ENCODE measurements around the gene CASZ1.

CASZ1 gene

DNA sequence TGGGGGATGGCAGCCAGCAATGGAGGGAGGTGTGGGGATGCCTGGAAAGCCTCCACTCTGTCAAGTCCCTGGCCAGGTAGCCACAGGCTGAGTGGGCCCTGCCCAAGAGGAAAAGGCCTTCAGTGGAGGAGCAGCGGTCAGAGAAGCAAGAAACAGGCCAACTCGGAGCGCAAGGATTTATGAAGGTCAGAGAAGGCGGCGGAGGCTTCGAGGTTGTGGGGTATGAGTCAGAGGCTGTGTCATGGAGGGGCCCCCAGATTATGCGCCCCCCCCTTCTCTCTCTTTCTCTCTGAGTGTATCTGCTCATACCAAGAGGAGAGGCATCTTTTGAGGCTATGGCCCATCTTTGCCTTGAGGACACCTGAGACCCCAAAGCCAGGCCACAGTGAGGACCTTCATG lies 99.5 kb downstream of the CASZ1 start:
- Histone ChIP-seq H3K23ac (ENCODE audit: low read length in 2 of 2) (no peak overlapping the region), H3K79me1 (replicated peaks; ENCODE audit: low read length, poor library complexity, severe bottlenecking) (no peaks in the 10 kb centered on the region), H3K36me3 (ENCODE audit: control insufficient read depth in 1 of 2, insufficient read depth in 2 of 2, low read depth in 1 of 2, low read length in 2 of 2) (no peaks in the 10 kb centered on the region), H2BK12ac (ENCODE audit: low read length in 2 of 2) (no peak overlapping the region), H3K4ac (ENCODE audit: low read depth in 1 of 2, low read length in 2 of 2) (no peak overlapping the region), H3K9me3 (ENCODE audit: control insufficient read depth, low read length) (no peaks in the 10 kb centered on the region), H3K27me3 (ENCODE audit: control insufficient read depth in 1 of 2, insufficient read depth in 1 of 2, low read length in 2 of 2) (peaks cover 43 to 70% of the 10 kb centered on the region in 2 experiments), H2BK15ac (ENCODE audit: low read depth, poor library complexity, severe bottlenecking) (no peak overlapping the region), H2AK5ac (ENCODE audit: low read length, severe bottlenecking) (no peak overlapping the region), H4K91ac (ENCODE audit: low read length) (no peak overlapping the region), H2AFZ (ENCODE audit: low read depth, low read length) (no peak overlapping the region), H3K4me3 (ENCODE audit: insufficient read depth in 1 of 2, low read depth in 1 of 2, low read length in 2 of 2) (no peak overlapping the region), H3K14ac (ENCODE audit: low read length in 2 of 2) (no peak overlapping the region), H3K4me1 (ENCODE audit: control insufficient read depth, insufficient read depth, low read depth, low read length) (peaks cover 14% of the 10 kb centered on the region), H3K27ac (ENCODE audit: low read length, poor library complexity, severe bottlenecking) (no peak overlapping the region), H2BK120ac (ENCODE audit: low read depth, low read length) (no peak overlapping the region), H4K8ac (ENCODE audit: low read length) (no peak overlapping the region), H3K9ac (ENCODE audit: low read length) (no peak overlapping the region), H3K4me2 (ENCODE audit: low read length, poor library complexity, severe bottlenecking) (no peak overlapping the region), H2BK5ac (ENCODE audit: low read depth, low read length, poor library complexity, severe bottlenecking) (no peak overlapping the region), H3K18ac (ENCODE audit: low read depth in 1 of 2, low read length in 2 of 2) (no peak overlapping the region)
- peak; percentile 25 for DNase-seq
- WGBS, result 64% methylated on average over 6 of the region's 7 CpGs

DNA sequence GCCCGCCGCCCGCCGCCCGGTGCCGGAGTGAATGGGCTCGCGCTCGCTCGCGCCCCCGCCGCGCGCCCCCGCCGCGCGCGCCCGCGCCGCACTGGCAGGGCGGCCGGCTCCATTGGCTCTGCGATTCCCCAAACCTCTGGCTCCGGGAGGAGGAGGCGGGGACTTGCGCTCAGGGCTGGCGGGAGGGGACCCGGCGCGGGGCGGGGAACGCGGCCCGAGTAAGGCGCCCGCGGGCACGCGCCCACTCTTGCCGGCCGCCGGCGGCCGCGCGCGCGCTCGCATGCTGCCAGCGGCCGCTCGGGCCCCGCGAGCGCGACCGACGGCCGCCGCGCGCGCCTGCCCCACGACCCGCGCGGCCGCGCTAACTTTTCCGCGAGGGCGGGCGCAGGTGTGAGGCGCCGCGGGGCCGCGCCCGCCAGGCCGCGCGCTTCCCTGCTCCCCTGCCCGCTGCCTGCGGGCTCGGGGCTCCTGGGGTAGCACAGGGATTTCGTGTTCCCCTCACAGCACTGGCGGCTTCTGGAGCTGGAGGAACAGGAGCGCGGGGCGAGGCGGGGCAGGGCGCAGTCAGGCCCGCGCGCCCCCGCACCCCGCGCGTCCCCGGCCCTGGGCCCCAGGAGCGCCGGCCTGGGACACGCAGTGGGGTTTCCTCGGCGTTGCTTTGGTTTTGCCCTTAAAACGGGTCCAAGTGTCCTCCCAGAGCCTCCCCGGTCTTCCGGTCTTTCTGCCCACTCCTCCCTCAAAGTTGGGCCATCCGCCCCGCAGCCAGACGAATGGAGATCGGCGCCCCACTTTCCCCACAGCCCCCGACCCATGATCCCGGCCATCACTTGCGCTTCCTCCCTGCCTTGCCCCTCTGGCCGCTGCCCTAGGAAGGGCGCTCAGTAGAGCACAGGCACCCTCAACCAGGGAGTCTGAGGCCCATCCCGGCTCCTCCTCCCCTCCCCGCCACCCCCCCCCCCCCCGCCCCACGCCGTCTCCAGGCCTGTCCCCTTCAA lies 101.5 kb downstream of the CASZ1 start:
- no peak overlapping the region for H3K27ac ChIP-seq (ENCODE audit: low read length, poor library complexity, severe bottlenecking)
- H2BK120ac ChIP-seq (ENCODE audit: low read depth, low read length), result no peak overlapping the region
- no peaks in the 10 kb centered on the region for H3K36me3 ChIP-seq (ENCODE audit: control insufficient read depth in 1 of 2, insufficient read depth in 2 of 2, low read depth in 1 of 2, low read length in 2 of 2)
- no peak overlapping the region for H3K4ac ChIP-seq (ENCODE audit: low read depth in 1 of 2, low read length in 2 of 2)
- peak overlapping the region; percentile 62 for H2AFZ ChIP-seq (ENCODE audit: low read depth, low read length)
- H4K8ac ChIP-seq (ENCODE audit: low read length), result no peak overlapping the region
- no peak overlapping the region for H3K14ac ChIP-seq (ENCODE audit: low read length in 2 of 2)
- peak; percentile 79 for DNase-seq
- peak overlapping the region in 1 of 2 experiments; percentile 80 for H3K23ac ChIP-seq (ENCODE audit: low read length in 2 of 2)
- no peak overlapping the region for H3K9ac ChIP-seq (ENCODE audit: low read length)
- peaks cover 27 to 50% of the 10 kb centered on the region in 2 experiments for H3K27me3 ChIP-seq (ENCODE audit: control insufficient read depth in 1 of 2, insufficient read depth in 1 of 2, low read length in 2 of 2)
- H4K91ac ChIP-seq (ENCODE audit: low read length), result no peak overlapping the region
- H3K4me2 ChIP-seq (ENCODE audit: low read length, poor library complexity, severe bottlenecking), result peak overlapping the region; percentile 97
- H3K18ac ChIP-seq (ENCODE audit: low read depth in 1 of 2, low read length in 2 of 2), result no peak overlapping the region
- no peaks in the 10 kb centered on the region for H3K79me1 ChIP-seq (replicated peaks; ENCODE audit: low read length, poor library complexity, severe bottlenecking)
- H2BK15ac ChIP-seq (ENCODE audit: low read depth, poor library complexity, severe bottlenecking), result no peak overlapping the region
- no peak overlapping the region for H2BK12ac ChIP-seq (ENCODE audit: low read length in 2 of 2)
- WGBS, result 2% methylated on average over 71 of the region's 126 CpGs
- H2BK5ac ChIP-seq (ENCODE audit: low read depth, low read length, poor library complexity, severe bottlenecking), result no peak overlapping the region
- no peak overlapping the region for H2AK5ac ChIP-seq (ENCODE audit: low read length, severe bottlenecking)
- peak overlapping the region in 1 of 2 experiments; percentile 57 for H3K4me3 ChIP-seq (ENCODE audit: insufficient read depth in 1 of 2, low read depth in 1 of 2, low read length in 2 of 2)
- H3K9me3 ChIP-seq (ENCODE audit: control insufficient read depth, low read length), result no peaks in the 10 kb centered on the region
- H3K4me1 ChIP-seq (ENCODE audit: control insufficient read depth, insufficient read depth, low read depth, low read length), result peaks cover 16% of the 10 kb centered on the region

DNA sequence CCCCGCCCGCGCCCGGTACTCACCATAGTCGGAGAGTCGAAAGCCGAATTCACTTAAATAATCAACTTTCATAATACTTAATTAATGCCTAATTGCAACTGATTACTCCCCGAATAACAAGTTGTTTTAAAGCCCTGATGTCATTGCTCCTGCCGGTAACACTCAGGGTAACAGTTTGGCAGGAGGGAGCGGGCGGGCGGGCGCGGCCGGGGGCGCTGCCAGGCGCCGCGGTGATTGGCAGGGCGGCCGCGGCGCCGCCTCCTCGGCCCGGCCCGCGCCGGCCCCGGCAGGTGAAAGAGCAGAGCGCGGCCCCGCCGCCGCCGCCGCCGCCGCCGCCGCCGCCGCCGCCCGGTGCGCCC lies 102.2 kb downstream of the CASZ1 start:
- no peak overlapping the region for H2BK120ac ChIP-seq (ENCODE audit: low read depth, low read length)
- H2BK12ac ChIP-seq (ENCODE audit: low read length in 2 of 2), result no peak overlapping the region
- H4K8ac ChIP-seq (ENCODE audit: low read length), result no peak overlapping the region
- no peaks in the 10 kb centered on the region for H3K79me1 ChIP-seq (replicated peaks; ENCODE audit: low read length, poor library complexity, severe bottlenecking)
- H3K9me3 ChIP-seq (ENCODE audit: control insufficient read depth, low read length), result no peaks in the 10 kb centered on the region
- peak overlapping the region; percentile 78 for H3K4me2 ChIP-seq (ENCODE audit: low read length, poor library complexity, severe bottlenecking)
- H4K91ac ChIP-seq (ENCODE audit: low read length), result no peak overlapping the region
- under 1% methylated on average over 10 of the region's 46 CpGs for WGBS
- no peak overlapping the region for H2BK15ac ChIP-seq (ENCODE audit: low read depth, poor library complexity, severe bottlenecking)
- no peak overlapping the region for H3K27ac ChIP-seq (ENCODE audit: low read length, poor library complexity, severe bottlenecking)
- H3K27me3 ChIP-seq (ENCODE audit: control insufficient read depth in 1 of 2, insufficient read depth in 1 of 2, low read length in 2 of 2), result peaks cover 20 to 43% of the 10 kb centered on the region in 2 experiments
- peaks cover 16% of the 10 kb centered on the region for H3K4me1 ChIP-seq (ENCODE audit: control insufficient read depth, insufficient read depth, low read depth, low read length)
- no peak overlapping the region for H2AK5ac ChIP-seq (ENCODE audit: low read length, severe bottlenecking)
- H3K4me3 ChIP-seq (ENCODE audit: insufficient read depth in 1 of 2, low read depth in 1 of 2, low read length in 2 of 2), result peak overlapping the region; percentile 44 to 51
- no peak overlapping the region for H3K18ac ChIP-seq (ENCODE audit: low read depth in 1 of 2, low read length in 2 of 2)
- no peak overlapping the region for H3K9ac ChIP-seq (ENCODE audit: low read length)
- no peak overlapping the region for H3K14ac ChIP-seq (ENCODE audit: low read length in 2 of 2)
- DNase-seq, result peak; percentile 33
- H2AFZ ChIP-seq (ENCODE audit: low read depth, low read length), result no peak overlapping the region
- H3K36me3 ChIP-seq (ENCODE audit: control insufficient read depth in 1 of 2, insufficient read depth in 2 of 2, low read depth in 1 of 2, low read length in 2 of 2), result no peaks in the 10 kb centered on the region
- no peak overlapping the region for H3K23ac ChIP-seq (ENCODE audit: low read length in 2 of 2)
- H3K4ac ChIP-seq (ENCODE audit: low read depth in 1 of 2, low read length in 2 of 2), result no peak overlapping the region
- no peak overlapping the region for H2BK5ac ChIP-seq (ENCODE audit: low read depth, low read length, poor library complexity, severe bottlenecking)

DNA sequence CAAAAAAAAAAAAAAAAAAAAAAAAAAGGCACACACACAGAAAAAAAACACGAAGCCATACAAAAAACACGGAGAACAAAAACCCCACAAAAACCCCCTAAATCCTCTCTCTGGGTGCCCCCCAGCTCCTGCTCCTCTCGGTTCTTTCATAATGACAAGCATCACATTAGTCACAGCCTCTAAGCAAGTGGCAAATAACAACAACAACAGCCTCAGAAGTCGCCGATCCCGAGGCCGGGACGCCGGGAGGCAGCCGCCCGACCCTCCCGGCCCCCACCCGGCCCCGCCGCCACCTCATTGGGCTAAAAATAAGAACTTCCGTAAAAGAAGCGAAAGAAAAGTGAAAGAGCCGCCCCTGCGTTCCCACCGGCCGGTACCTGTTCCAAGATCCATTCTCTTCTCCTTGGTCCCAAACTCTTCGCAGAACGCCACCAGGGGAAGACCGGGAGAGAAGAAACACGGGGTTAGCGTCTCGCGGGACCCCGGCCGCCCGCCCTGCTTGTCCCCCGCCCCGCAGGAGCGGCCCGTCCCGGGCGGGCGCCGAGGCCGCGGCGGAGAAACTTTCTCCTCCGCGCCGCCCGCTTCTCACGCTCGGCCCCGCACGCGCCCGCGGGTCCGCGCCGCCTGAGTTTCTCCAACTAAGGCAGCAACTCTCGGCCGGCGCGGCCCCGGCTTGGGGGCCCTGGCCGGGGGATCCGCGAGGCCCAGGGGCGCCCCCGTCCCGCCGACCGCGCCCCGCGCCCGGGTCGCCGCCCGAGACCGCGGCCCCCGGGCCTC lies 102.8 kb downstream of the CASZ1 start:
- no peak overlapping the region for H2BK5ac ChIP-seq (ENCODE audit: low read depth, low read length, poor library complexity, severe bottlenecking)
- DNase-seq, result peak; percentile 42
- H2AFZ ChIP-seq (ENCODE audit: low read depth, low read length), result peak overlapping the region; percentile 5
- WGBS, result 1% methylated on average over 79 of the region's 79 CpGs
- no peak overlapping the region for H4K8ac ChIP-seq (ENCODE audit: low read length)
- H2BK120ac ChIP-seq (ENCODE audit: low read depth, low read length), result no peak overlapping the region
- H3K9ac ChIP-seq (ENCODE audit: low read length), result no peak overlapping the region
- no peak overlapping the region for H2BK15ac ChIP-seq (ENCODE audit: low read depth, poor library complexity, severe bottlenecking)
- no peaks in the 10 kb centered on the region for H3K9me3 ChIP-seq (ENCODE audit: control insufficient read depth, low read length)
- H3K14ac ChIP-seq (ENCODE audit: low read length in 2 of 2), result no peak overlapping the region
- H3K4me1 ChIP-seq (ENCODE audit: control insufficient read depth, insufficient read depth, low read depth, low read length), result peaks cover 16% of the 10 kb centered on the region
- peak overlapping the region; percentile 51 to 69 for H3K4me3 ChIP-seq (ENCODE audit: insufficient read depth in 1 of 2, low read depth in 1 of 2, low read length in 2 of 2)
- H2AK5ac ChIP-seq (ENCODE audit: low read length, severe bottlenecking), result no peak overlapping the region
- no peak overlapping the region for H3K27ac ChIP-seq (ENCODE audit: low read length, poor library complexity, severe bottlenecking)
- H3K18ac ChIP-seq (ENCODE audit: low read depth in 1 of 2, low read length in 2 of 2), result no peak overlapping the region
- H2BK12ac ChIP-seq (ENCODE audit: low read length in 2 of 2), result no peak overlapping the region
- peak overlapping the region; percentile 78 for H3K4me2 ChIP-seq (ENCODE audit: low read length, poor library complexity, severe bottlenecking)
- no peaks in the 10 kb centered on the region for H3K79me1 ChIP-seq (replicated peaks; ENCODE audit: low read length, poor library complexity, severe bottlenecking)
- H3K27me3 ChIP-seq (ENCODE audit: control insufficient read depth in 1 of 2, insufficient read depth in 1 of 2, low read length in 2 of 2), result peaks cover 14 to 37% of the 10 kb centered on the region in 2 experiments
- H3K36me3 ChIP-seq (ENCODE audit: control insufficient read depth in 1 of 2, insufficient read depth in 2 of 2, low read depth in 1 of 2, low read length in 2 of 2), result no peaks in the 10 kb centered on the region
- no peak overlapping the region for H4K91ac ChIP-seq (ENCODE audit: low read length)
- no peak overlapping the region for H3K23ac ChIP-seq (ENCODE audit: low read length in 2 of 2)
- H3K4ac ChIP-seq (ENCODE audit: low read depth in 1 of 2, low read length in 2 of 2), result no peak overlapping the region

Measured in mesenchymal stem cell (in vitro differentiated cells and primary cell).